NT2/D1 (cell line): ENCODE data around the gene PCGF2.
A peak's percentile ranks its signal among the peaks of the same experiment; 100 is the strongest.

Experiments
- DNase-seq: peaks from one replicate; pipeline ENCODE4 v3.0.0-alpha.2; 2011; ENCODE audit warnings: low read depth, low spot score
- H3K27me3 ChIP-seq: 2 replicates; pipeline ENCODE4 v1.6.0; 2011; ENCODE audit warnings: mild to moderate bottlenecking; ENCODE audit not compliant: insufficient read length, insufficient read depth
- H3K36me3 ChIP-seq: 2 replicates; pipeline ENCODE4 v1.6.1; 2011; ENCODE audit warnings: mild to moderate bottlenecking, low read length, mixed read lengths; ENCODE audit not compliant: insufficient read depth, insufficient read length
- H3K4me1 ChIP-seq: 2 replicates; pipeline ENCODE4 v1.5.1; 2011; ENCODE audit not compliant: insufficient read depth, insufficient read length
- H3K4me3 ChIP-seq: 2 replicates; pipeline ENCODE4 v1.5.1; 2011; ENCODE audit warnings: low read depth; ENCODE audit not compliant: insufficient read length
- H3K9ac ChIP-seq: 2 replicates; pipeline ENCODE4 v1.6.0; 2011; ENCODE audit warnings: low read depth; ENCODE audit not compliant: insufficient read length
- H3K9me3 ChIP-seq: 2 replicates; pipeline ENCODE4 v1.5.1; 2011; ENCODE audit warnings: mild to moderate bottlenecking, low read length; ENCODE audit not compliant: insufficient read depth
- SUZ12 ChIP-seq: IDR thresholded peaks from 2 replicates; pipeline ENCODE4 v1.6.1; 2011; ENCODE audit not compliant: insufficient read length, insufficient read depth; ENCODE audit errors: extremely low read depth
- YY1 ChIP-seq: IDR thresholded peaks from 2 replicates; pipeline ENCODE4 v1.6.1; 2011; ENCODE audit not compliant: insufficient read length, insufficient read depth
- ZNF274 ChIP-seq: IDR thresholded peaks from 2 replicates; pipeline ENCODE4 v1.6.1; 2011; ENCODE audit warnings: mild to moderate bottlenecking, low read depth, low read length

The PCGF2 gene

DNA sequence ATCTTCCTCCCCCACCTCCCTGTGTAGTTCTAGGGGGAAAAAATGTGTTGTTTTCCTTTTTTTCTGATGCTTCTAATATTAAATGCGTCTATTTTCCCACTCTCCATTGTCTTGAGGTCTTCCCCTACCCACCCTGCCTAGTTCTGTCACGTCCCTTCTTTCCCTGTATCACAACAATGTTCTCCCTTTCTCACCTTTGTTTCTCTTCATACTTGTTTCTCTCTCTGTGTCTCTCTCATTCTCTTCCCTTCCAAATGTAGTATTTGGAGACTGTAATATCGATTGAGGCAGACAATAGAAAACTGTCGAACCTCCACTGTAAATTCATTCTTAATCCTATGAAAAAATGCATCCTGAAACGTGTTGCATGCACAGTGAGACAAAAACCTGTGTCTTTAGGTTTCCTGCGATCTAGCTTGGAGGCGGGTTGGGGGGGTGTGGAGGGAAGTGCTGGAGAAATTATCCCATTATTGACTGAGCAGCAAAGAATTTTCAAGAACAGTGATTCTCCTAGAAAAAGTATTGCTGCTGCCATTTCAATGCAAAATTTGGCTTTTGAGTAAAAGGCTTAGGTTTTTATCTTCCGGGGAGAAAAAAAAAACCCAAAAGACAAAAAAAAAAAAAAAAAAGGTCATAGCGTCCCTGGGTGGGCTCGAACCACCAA, 3.1 kb upstream of the PCGF2 start:
- Histone ChIP-seq H3K4me3 (peak overlapping the region; percentile 84), H3K9ac (peak overlapping the region; percentile 98), H3K27me3 (peaks cover 17% of the 10 kb centered on the region), H3K36me3 (peaks cover 33% of the 10 kb centered on the region), H3K9me3 (no peaks in the 10 kb centered on the region), H3K4me1 (peaks cover 8% of the 10 kb centered on the region)
- TF ChIP-seq YY1 (no peak), SUZ12 (no peak), ZNF274 (no peak)
- DNase-seq = no peak

DNA sequence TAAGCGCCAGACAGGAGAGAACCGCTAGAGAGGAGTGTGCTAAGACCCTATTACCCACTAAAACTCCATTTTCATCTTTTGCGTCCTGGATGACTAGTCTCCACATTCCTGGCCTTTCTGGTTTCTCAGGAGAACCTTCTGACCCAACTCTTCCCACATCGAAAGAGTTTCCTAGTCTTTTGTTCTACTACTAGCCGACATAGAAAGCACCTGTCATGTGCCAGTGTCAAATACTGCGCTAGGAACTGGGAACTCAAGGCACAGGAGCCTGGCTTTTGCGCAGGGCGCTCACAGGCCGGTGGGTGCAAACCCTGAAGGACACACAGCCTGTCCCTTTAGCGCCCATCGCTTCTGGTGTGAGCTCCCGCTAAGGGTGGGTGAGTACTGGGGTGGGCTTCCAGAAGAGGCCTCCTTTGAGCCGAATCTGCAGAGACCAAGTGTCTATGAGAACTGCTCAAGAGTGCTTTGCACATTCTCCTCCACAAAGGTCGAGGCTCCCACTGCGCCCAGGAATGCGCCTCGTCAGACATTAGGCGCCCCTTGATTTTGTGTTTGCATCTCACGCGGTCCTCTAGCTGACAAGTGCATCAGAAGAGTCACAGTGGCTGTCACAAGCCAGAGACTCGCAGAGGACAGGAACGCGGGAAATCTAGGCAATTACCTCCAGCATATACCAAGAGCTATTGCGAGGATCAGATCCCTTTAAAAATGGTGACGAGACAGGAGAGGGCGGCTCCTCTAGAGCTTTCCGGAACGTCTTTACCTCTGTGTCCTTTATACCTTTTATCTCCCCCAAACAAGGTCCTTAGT, 2.4 kb upstream of the PCGF2 start:
- no peak for DNase-seq
- peak overlapping the region; percentile 84 for H3K4me3 ChIP-seq

DNA sequence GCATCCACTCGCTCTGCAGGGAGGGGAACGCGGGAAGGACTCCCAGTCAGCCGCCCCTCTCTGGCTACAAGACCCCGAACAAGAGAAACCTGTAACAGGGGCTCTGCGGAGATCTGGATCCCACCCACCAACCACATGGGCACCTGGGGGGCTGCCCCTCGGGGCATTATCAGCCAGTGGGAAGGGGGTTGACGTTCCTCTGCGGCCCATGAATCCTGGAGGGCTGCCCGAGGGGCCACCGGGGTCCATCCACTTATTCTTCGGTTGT, 1.8 kb upstream of the PCGF2 start:
- peaks cover 13% of the 10 kb centered on the region for H3K4me1 ChIP-seq
- H3K27me3 ChIP-seq = peaks cover 17% of the 10 kb centered on the region
- H3K9me3 ChIP-seq = no peaks in the 10 kb centered on the region
- no peak for DNase-seq
- peak overlapping the region; percentile 84 for H3K4me3 ChIP-seq
- no peak for TF ChIP-seq ZNF274
- peak overlapping the region; percentile 98 for H3K9ac ChIP-seq
- peaks cover 28% of the 10 kb centered on the region for H3K36me3 ChIP-seq

More for the DNA sequence above, 2.4 kb upstream of the PCGF2 start:
- Histone ChIP-seq H3K9me3 (no peaks in the 10 kb centered on the region), H3K4me1 (peaks cover 13% of the 10 kb centered on the region), H3K27me3 (peaks cover 17% of the 10 kb centered on the region), H3K36me3 (peaks cover 32% of the 10 kb centered on the region), H3K9ac (peak overlapping the region; percentile 98)
- TF ChIP-seq YY1 (no peak), SUZ12 (no peak), ZNF274 (no peak)

DNA sequence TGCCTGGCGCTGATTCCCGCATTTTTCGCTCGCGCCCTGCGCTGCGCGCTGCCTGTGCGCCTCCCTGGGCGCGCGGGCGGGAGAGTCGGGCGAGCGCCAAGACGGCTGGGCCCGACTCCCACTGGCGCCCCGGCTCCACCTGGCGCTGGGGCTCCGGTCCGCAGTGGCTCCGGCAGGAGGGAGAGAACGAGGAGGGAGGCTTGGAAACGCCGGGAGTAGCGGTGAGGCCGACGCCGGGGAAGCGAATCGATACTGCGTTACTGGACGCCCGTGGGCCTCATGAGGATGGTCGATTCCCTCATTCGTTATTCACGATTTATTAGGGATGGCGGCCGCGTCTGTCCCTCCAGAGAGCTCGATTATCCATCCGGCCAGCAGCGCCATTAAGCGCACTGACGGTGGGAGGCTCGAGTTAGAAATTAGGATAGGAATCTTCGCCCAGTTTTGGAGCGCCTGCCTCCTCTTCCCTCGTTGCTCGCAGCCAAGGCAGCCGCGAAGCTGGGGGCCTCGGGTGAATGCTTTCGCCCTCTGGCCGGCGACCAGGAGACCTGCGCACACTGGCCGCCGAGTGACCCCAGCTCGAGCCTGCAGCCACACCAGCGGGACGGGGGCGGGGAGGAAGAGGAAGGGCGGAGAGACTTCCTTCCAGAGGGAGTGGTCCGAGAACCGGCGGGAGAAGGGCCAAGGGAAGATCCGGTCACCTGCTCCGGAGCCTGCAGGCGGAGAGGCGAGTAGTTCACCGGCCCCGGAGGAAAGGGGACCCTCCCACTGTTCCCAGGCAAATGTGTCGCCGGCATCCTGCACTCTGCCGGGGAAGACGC, 1.3 kb upstream of the PCGF2 start:
- H3K9me3 ChIP-seq = no peaks in the 10 kb centered on the region
- peaks cover 26% of the 10 kb centered on the region for H3K36me3 ChIP-seq
- H3K4me1 ChIP-seq = peaks cover 13% of the 10 kb centered on the region
- H3K9ac ChIP-seq = peak overlapping the region; percentile 98
- H3K4me3 ChIP-seq = peak overlapping the region; percentile 84
- no peak for DNase-seq
- no peak for TF ChIP-seq ZNF274
- TF ChIP-seq YY1 = no peak
- TF ChIP-seq SUZ12 = no peak
- peaks cover 17% of the 10 kb centered on the region for H3K27me3 ChIP-seq

DNA sequence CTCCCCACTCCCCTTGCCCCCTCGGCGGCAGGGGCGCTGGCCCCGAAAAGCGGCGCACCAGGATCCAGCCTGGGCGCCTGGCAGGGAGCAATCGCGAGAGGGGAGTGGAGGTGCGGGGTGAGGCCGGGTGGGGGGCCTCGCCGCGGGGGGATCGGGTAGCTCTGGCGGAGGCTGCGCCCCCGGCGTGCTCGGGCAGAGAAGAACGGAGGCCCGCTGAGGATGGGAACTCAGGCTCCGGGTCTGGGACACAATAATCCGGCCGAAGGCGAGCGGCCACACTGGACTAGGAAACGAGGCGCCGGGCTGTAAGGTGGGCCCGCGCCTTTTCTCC, 721 bp upstream of the PCGF2 start:
- Histone ChIP-seq H3K36me3 (peaks cover 21% of the 10 kb centered on the region), H3K27me3 (peaks cover 17% of the 10 kb centered on the region), H3K9ac (peak overlapping the region; percentile 98), H3K9me3 (no peaks in the 10 kb centered on the region), H3K4me1 (peaks cover 16% of the 10 kb centered on the region), H3K4me3 (peak overlapping the region; percentile 84)
- TF ChIP-seq SUZ12 (no peak), YY1 (no peak), ZNF274 (no peak)
- no peak for DNase-seq

DNA sequence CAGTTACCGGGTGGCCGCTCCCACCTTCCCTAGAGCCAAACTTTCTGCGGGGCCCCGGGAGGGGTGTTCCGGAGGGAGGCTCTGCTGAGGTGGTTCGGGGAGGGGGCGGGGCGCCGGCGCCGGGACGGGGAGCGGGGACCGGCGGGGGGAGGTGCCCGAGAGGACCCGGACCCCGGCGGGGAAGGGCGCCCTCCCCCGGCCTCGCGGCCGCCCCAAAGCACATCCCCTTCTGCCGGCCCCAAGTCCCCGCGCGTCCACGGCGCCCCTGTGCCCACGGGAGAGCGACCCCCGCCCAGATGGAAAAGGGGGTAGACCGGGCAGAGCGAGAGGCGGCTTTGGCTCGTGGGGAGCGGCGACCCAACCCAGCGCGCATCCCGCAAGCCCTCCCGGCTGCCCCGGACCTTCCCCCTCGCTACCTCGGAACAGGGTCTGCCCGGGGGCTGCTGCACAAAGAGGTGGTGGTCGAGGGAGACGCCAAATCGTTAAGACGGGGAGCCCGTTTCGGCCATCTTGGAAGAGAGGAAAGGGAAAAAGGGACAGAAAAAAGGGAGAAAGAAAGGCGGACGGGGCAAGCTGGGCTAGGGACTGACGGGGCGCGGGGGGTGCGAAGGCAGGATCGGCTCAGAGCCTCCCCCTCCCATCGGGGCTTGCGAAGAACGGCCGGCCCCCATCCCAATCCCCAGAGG, 530 bp downstream of the PCGF2 start:
- TF ChIP-seq SUZ12 (no peak), YY1 (peak; percentile 19)
- no peaks in the 10 kb centered on the region for H3K9me3 ChIP-seq
- peaks cover 17% of the 10 kb centered on the region for H3K36me3 ChIP-seq
- H3K4me1 ChIP-seq = peaks cover 25% of the 10 kb centered on the region
- H3K9ac ChIP-seq = peak overlapping the region; percentile 97
- H3K27me3 ChIP-seq = peaks cover 17% of the 10 kb centered on the region
- peak overlapping the region; percentile 86 for H3K4me3 ChIP-seq
- DNase-seq = no peak
